ENCODE measurements around the gene IQGAP1.

The IQGAP1 gene

DNA sequence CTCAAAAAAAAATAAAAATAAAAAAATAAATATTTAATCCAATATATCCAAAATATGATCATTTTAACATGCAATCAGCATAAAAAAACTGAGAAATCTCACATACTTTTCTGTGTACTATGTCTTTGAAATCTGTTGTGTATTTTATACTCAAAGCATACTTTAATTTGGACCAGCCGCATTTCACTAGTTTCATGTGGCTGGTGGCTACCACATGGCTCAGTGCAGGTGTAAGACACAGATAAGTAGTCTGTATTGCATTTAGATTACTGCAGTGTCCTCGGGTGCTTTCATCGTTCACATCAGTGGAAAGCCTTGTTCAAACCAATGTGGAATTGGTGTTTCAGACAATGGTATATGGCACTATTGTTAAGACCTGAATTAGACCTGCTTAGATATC is 152.7 kb downstream of the IQGAP1 start:
- DNase-seq: no peak

DNA sequence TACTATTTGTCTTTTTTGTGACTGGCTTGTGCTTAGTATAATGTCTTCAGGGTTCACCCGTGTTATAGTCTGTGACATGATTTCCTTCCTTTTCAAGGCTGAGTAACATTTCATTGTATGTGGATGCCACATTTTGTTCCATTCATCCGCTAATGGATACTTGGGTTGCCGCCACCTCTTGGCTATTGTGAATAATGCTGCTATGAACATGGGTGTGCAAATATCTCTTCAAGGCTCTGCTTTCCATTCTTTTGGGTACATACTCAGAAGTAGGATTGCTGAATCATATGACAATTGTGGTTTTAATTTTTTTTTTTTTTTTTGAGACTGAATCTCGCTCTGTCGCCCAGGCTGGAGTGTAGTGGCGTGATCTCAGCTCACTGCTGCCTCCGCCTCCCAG is 157.1 kb downstream of the IQGAP1 start:
- no peak for DNase-seq

DNA sequence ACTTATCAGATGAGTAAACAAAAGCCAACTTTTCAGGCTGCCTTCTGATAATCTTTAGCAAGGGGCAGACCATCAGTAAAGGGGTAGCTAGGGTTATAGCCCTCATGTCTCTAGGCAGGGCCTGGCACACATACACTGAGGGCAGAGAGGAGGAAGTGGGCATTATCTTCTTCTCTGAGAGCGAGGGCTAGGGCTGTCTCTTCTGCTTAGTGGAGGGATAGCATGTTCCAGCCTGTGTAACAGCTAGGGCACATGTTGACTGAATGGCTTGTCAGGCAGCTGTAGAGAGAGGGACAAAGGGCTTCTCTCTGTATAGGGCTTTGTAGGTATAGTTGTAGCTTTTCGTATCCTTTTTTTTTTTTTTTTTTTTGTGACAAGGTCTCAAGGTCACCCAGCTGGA is 159.5 kb downstream of the IQGAP1 start:
- DNase-seq: no peak

DNA sequence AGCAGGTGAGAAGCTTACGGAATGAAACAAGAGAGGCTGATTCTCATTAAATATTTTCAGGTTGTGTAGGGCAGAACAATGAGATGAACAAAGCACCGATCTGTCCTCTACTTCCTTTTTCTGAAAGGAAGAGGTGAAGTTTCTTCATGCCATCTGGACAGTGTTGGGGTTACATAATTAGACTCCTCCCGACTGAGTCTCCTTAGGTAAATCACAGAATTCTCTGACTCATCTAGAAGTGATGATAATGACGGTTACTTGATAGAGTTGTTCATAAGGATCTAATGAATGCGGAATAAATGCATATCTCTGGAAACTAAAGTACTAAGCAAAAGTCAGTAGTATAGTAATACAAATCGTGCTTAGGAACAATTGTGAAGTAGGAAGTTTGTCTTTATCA is 162.9 kb downstream of the IQGAP1 start:
- DNase-seq: no peak

Measured in stimulated activated CD4-positive, alpha-beta T cell treated with anti-CD3 and anti-CD28 coated beads, Interleukin-2, amount 100 ng/mL, for 24 hours (primary cell).